ENCODE measurements around the gene TLR9.

GRCh38 chr3:52268036-52268435 is 42.6 kb upstream of the TLR9 start:
- TF ChIP-seq ESRRA (CRISPR knock-in tag; IDR thresholded peaks at IDR 0.05; ENCODE audit: borderline replicate concordance) (no peak), CBFB (CRISPR knock-in tag; IDR thresholded peaks at IDR 0.05; ENCODE audit: low read depth) (no peak), RORB (CRISPR knock-in tag; IDR thresholded peaks at IDR 0.05) (no peak), CTCF (IDR thresholded peaks at IDR 0.05) (no peak), NFE2L1 (CRISPR knock-in tag; IDR thresholded peaks at IDR 0.05) (no peak), FOXJ3 (CRISPR knock-in tag; IDR thresholded peaks at IDR 0.05; ENCODE audit: borderline replicate concordance) (no peak), ZNF232 (CRISPR knock-in tag; IDR thresholded peaks at IDR 0.05) (no peak), ATF6 (CRISPR knock-in tag; IDR thresholded peaks at IDR 0.05) (no peak), CREB1 (CRISPR knock-in tag; IDR thresholded peaks at IDR 0.05) (no peak)
